Hepatocyte (in vitro differentiated cells): ENCODE results near the gene TUBA3E. TPM values are rescaled to one million over a fixed set of nuclear protein-coding genes. Genes with fewer than 3 reads are reported as not detected.
"Not testable (repeated sequence)": the region's sequence is repeated elsewhere in the genome, so short reads cannot be mapped to it uniquely, and the experiment has no call there.

Experiments
- DNase-seq: peaks from one replicate; pipeline ENCODE4 v3.0.0-alpha.2; 2016; ENCODE audit warnings: low spot score
- H2AFZ ChIP-seq: fragments of 200-600 bp; sonication (generic); 2 replicates; pipeline ENCODE4 v1.6.0; 2016; ENCODE audit warnings: antibody characterized with exemption, mild to moderate bottlenecking
- H3K27ac ChIP-seq: fragments of 200-600 bp; sonication (generic); 2 replicates; pipeline ENCODE4 v1.5.1; 2016; ENCODE audit warnings: mild to moderate bottlenecking
- H3K27me3 ChIP-seq: fragments of 200-600 bp; sonication (generic); 2 replicates; pipeline ENCODE4 v1.6.1; 2016
- H3K36me3 ChIP-seq: fragments of 200-600 bp; sonication (generic); replicated peaks from 2 replicates; pipeline ENCODE4 v1.5.1; 2016; ENCODE audit warnings: low read depth; ENCODE audit not compliant: insufficient read depth
- H3K4me1 ChIP-seq: fragments of 200-600 bp; sonication (generic); 2 replicates; pipeline ENCODE4 v1.5.1; 2016; ENCODE audit warnings: mild to moderate bottlenecking, moderate library complexity; ENCODE audit not compliant: insufficient read depth
- H3K4me2 ChIP-seq: fragments of 200-600 bp; sonication (generic); 2 replicates; pipeline ENCODE4 v1.6.0; 2016
- H3K4me3 ChIP-seq: fragments of 200-600 bp; sonication (generic); 2 replicates; pipeline ENCODE4 v1.5.1; 2016; ENCODE audit warnings: mild to moderate bottlenecking
- H3K79me2 ChIP-seq: fragments of 200-600 bp; sonication (generic); 2 replicates; pipeline ENCODE4 v1.6.0; 2017; ENCODE audit warnings: mild to moderate bottlenecking
- H3K9me2 ChIP-seq: fragments of 200-600 bp; sonication (generic); replicated peaks from 2 replicates; pipeline ENCODE4 v1.6.0; 2017; ENCODE audit warnings: mild to moderate bottlenecking; ENCODE audit not compliant: insufficient read depth
- H3K9me3 ChIP-seq: fragments of 200-600 bp; sonication (generic); 2 replicates; pipeline ENCODE4 v1.5.1; 2016; ENCODE audit warnings: low read depth, mild to moderate bottlenecking
- H4K20me1 ChIP-seq: fragments of 200-600 bp; sonication (generic); 2 replicates; pipeline ENCODE4 v1.6.0; 2016; ENCODE audit warnings: mild to moderate bottlenecking; ENCODE audit not compliant: insufficient read depth, poor library complexity, severe bottlenecking
- CTCF ChIP-seq: fragments of 200-600 bp; sonication (generic); IDR thresholded peaks from 2 replicates; pipeline ENCODE4 v1.5.1; 2016; ENCODE audit warnings: antibody characterized with exemption, mild to moderate bottlenecking; ENCODE audit not compliant: poor library complexity
- EZH2 ChIP-seq: fragments of 200-600 bp; sonication (generic); IDR thresholded peaks from 2 replicates; pipeline ENCODE4 v1.6.1; 2016; ENCODE audit warnings: antibody characterized with exemption, mild to moderate bottlenecking, borderline replicate concordance
- EZH2phosphoT487 ChIP-seq: fragments of 200-600 bp; sonication (generic); IDR thresholded peaks from one replicate; pipeline ENCODE4 v1.6.1; 2018; ENCODE audit warnings: antibody characterized with exemption, mild to moderate bottlenecking, low read depth, moderate library complexity; ENCODE audit not compliant: unreplicated experiment, severe bottlenecking
- WGBS: methylation state at CpG from one replicate; pipeline ENCODE4 v1.1.6; 2016; ENCODE audit warnings: low lambda C conversion rate; ENCODE audit errors: missing lambda C conversion rate; 5-methylcytosine and 5-hydroxymethylcytosine counted together
- polyA plus RNA-seq: library from polyadenylated mRNA; unstranded; fragments of >200 nt; fragmentation: Nextera tagmentation; extraction: Ambion mirVana; gene quantifications from 2 replicates; pipeline ENCODE4 v1.2.1, GENCODE V29; 2016
- total RNA-seq: library from RNA; depleted of rRNA; stranded (reverse); fragments of >200 nt; gene quantifications from 2 replicates; pipeline ENCODE4 v1.2.3, GENCODE V29; 2014

Gene TUBA3E
- total and polyA plus RNA-seq, 2 experiments from 2014 or later = 18.1 to 31.8 TPM

- Histone ChIP-seq H3K4me1 (no peaks in the 10 kb centered on the region), H3K9me2 (no peaks in the 10 kb centered on the region), H3K27me3 (no peaks in the 10 kb centered on the region), H3K79me2 (no peaks in the 10 kb centered on the region), H3K36me3 (no peaks in the 10 kb centered on the region), H3K4me3 (no peak overlapping the region), H3K27ac (no peak overlapping the region), H2AFZ (no peak overlapping the region), H3K4me2 (no peak overlapping the region), H4K20me1 (no peaks in the 10 kb centered on the region), H3K9me3 (no peaks in the 10 kb centered on the region)
- 97% methylated on average over 24 of the region's 25 CpGs for WGBS
- TF ChIP-seq EZH2phosphoT487 = no peak
- TF ChIP-seq EZH2 = no peak
- TF ChIP-seq CTCF = no peak
- DNase-seq = no peak
Measured at GRCh38 chr2:130152816-130153595, 45.2 kb downstream of the TUBA3E start.

- not testable (repeated sequence) for H3K27me3 ChIP-seq, H4K20me1 ChIP-seq, H3K4me3 ChIP-seq, H3K4me1 ChIP-seq, H3K79me2 ChIP-seq, H3K9me3 ChIP-seq, H2AFZ ChIP-seq, H3K36me3 ChIP-seq, H3K4me2 ChIP-seq, H3K9me2 ChIP-seq, DNase-seq, H3K27ac ChIP-seq
- WGBS = 96% methylated on average over 26 of the region's 27 CpGs
Measured at GRCh38 chr2:130152136-130152815, 46.0 kb downstream of the TUBA3E start.

DNA sequence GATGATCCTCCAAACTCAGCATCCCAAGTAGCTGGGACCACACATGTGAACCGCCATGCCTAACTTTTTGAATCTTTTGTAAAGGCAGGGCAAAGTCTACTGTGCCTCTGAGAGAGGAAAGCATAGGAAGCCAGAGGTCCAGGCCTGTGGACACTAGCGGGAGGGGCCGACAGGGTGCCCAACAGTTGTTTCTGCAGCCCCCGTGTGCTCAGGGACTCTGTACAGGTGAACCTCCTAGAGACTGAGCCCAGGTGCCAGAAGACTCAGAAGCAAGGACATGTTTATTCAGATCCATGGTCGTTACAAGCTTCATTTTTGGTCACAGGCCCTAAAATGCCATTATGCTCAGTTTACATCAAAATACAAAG is 47.1 kb downstream of the TUBA3E start:
- DNase-seq, H3K9me2 ChIP-seq, H4K20me1 ChIP-seq, H3K79me2 ChIP-seq, H2AFZ ChIP-seq, H3K9me3 ChIP-seq, H3K4me1 ChIP-seq, H3K27ac ChIP-seq, H3K4me3 ChIP-seq, H3K27me3 ChIP-seq, H3K36me3 ChIP-seq, H3K4me2 ChIP-seq: not testable (repeated sequence)
- 75% methylated on average over 5 of the region's 5 CpGs for WGBS

DNA sequence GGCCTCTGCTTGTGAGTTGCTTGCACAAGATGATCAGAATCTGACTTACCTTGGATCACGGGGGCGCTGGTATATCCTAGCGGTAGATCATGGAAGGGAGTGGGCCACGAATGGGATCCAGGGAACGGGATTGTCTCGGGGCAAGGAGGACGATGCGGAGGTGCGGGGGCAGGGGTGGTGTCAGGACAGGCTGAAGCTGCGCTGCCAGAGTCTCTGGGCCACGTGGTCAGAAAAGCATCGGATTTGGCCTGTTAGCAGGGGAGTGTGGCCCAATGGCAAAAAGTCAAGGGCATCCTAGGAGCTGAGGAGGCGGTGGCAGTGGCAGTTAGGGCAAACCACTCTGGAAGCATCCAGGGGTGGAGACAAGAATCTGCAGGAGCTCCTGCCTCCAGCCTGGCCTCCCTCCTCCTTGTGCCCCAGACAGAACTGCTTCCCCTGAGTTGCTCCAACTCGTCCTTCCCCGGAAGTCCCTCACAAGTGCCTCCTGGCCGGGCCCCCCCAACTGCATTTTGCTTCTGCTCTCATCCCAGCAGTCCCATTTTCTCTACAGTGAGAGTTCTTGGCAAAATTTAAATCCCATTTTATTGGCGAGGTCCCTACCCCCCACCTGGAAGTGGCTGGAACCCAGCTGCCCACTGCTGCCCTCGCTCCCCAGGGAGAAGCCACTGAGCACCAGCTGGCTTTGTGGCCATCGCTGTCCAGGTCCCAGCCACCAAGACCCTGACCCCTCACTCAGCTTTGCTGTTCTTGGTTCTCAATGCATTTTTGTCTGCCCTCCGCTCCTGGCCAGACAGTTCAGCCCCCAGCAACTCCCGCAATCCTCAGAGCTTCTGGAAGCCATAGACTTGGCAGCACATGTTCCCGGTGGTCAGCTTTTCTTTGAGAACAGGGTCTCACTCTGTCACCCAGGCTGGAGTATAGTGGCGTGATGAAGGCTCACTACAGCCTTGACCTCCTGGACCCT is 47.8 kb downstream of the TUBA3E start:
- H3K79me2 ChIP-seq = no peaks in the 10 kb centered on the region
- WGBS = 96% methylated on average over 23 of the region's 23 CpGs
- no peaks in the 10 kb centered on the region for H3K36me3 ChIP-seq
- no peak overlapping the region for H3K27ac ChIP-seq
- H3K4me2 ChIP-seq = no peak overlapping the region
- no peaks in the 10 kb centered on the region for H3K4me1 ChIP-seq
- DNase-seq = no peak
- no peak overlapping the region for H3K4me3 ChIP-seq
- no peaks in the 10 kb centered on the region for H3K9me2 ChIP-seq
- no peaks in the 10 kb centered on the region for H3K9me3 ChIP-seq
- TF ChIP-seq CTCF = no peak
- no peak for TF ChIP-seq EZH2
- no peak for TF ChIP-seq EZH2phosphoT487
- H2AFZ ChIP-seq = no peak overlapping the region
- no peaks in the 10 kb centered on the region for H3K27me3 ChIP-seq
- H4K20me1 ChIP-seq = no peaks in the 10 kb centered on the region

DNA sequence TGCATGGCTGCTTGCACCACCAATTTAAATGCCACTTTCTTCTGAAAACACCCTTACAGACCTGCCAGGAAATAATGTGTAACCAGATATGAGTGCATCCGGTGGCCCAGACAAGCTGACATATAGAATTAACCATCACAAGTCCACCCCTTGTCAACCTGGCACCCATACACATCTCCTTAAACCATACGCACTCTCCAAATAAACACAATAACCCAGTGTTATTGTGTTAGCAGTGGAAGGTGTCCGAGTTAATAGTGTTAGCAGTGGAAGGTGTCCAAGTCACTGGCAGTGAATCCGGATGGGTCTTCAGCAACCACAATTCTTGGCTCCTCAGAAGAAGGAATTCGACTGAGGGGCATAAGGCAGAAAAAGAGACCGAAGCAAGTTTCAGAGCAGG is 49.7 kb downstream of the TUBA3E start:
- not testable (repeated sequence) for H3K9me3 ChIP-seq, H3K9me2 ChIP-seq, H3K36me3 ChIP-seq, H3K4me1 ChIP-seq, H3K4me3 ChIP-seq, H3K27ac ChIP-seq, H3K27me3 ChIP-seq, H3K79me2 ChIP-seq, H3K4me2 ChIP-seq, H2AFZ ChIP-seq, DNase-seq, H4K20me1 ChIP-seq
- 75% methylated on average over 6 of the region's 6 CpGs for WGBS

DNA sequence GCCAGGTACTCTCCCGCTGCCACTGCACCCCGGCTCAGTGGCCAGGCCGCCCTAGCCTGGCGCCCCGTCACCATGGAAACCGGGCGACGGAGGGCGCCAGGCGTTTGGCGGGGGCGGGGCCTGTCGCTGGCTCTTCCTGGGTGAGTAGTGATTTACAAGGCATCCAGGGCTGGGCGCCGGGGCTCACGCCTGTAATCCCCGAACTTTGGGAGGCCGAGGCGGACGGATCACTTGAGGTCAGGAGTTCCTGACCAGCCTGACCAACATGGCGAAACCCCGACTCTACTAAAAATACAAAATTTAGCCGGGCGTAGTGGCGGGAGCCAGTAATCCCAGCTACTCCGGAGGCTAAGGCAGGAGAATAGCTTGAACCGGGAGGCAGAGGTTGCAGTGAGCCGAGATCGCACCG is 53.2 kb downstream of the TUBA3E start, which contains the start of gene CCDC74B:
CCDC74B (minus strand) TSS at position 107 of the 409 bp plus-strand sequence. CDS start 116 bp downstream, outside the sequence.
- not testable (repeated sequence) for H3K36me3 ChIP-seq, H3K27me3 ChIP-seq, H3K9me2 ChIP-seq, H3K79me2 ChIP-seq, H3K9me3 ChIP-seq, H4K20me1 ChIP-seq, H3K4me1 ChIP-seq
- Histone ChIP-seq H3K27ac (peak within 1 kb of the TSS; percentile 16), H2AFZ (peak within 1 kb of the TSS; percentile 68), H3K4me2 (peak within 1 kb of the TSS; percentile 93), H3K4me3 (peak within 1 kb of the TSS; percentile 61)
- peak; percentile 74 for DNase-seq
- WGBS = 6% methylated on average over 27 of the region's 30 CpGs
